Measurements from ENCODE around the gene CHMP1A.

The CHMP1A gene

GRCh38 chr16:89656435-89657121, 930 bp downstream of the CHMP1A start:
- H3K36me3 ChIP-seq (ENCODE audit: insufficient read depth, low read length): peaks cover 32% of the 10 kb centered on the region
- WGBS: 31% methylated on average over 32 of the region's 32 CpGs

GRCh38 chr16:89655062-89655643, 2.4 kb downstream of the CHMP1A start:
- H3K4me1 ChIP-seq (ENCODE audit: insufficient read depth, low read length): no peaks in the 10 kb centered on the region
- H3K27ac ChIP-seq (ENCODE audit: low read depth, low read length): no peak overlapping the region
- H3K4me3 ChIP-seq (ENCODE audit: low read length): no peak overlapping the region
- H3K36me3 ChIP-seq (ENCODE audit: insufficient read depth, low read length): peaks cover 18% of the 10 kb centered on the region
- H3K9me3 ChIP-seq (ENCODE audit: insufficient read depth, low read depth, low read length): no peaks in the 10 kb centered on the region
- 96% methylated on average over 10 of the region's 10 CpGs for WGBS
- H3K27me3 ChIP-seq (ENCODE audit: insufficient read depth, low read length): no peaks in the 10 kb centered on the region
- H3K9ac ChIP-seq (ENCODE audit: low read depth, low read length): no peak overlapping the region

More at GRCh38 chr16:89656435-89657121, 930 bp downstream of the CHMP1A start:
- Histone ChIP-seq H3K27ac (ENCODE audit: low read depth, low read length) (no peak overlapping the region), H3K4me1 (ENCODE audit: insufficient read depth, low read length) (no peaks in the 10 kb centered on the region), H3K4me3 (ENCODE audit: low read length) (peak overlapping the region; percentile 95), H3K9me3 (ENCODE audit: insufficient read depth, low read depth, low read length) (no peaks in the 10 kb centered on the region), H3K27me3 (ENCODE audit: insufficient read depth, low read length) (no peaks in the 10 kb centered on the region), H3K9ac (ENCODE audit: low read depth, low read length) (peak overlapping the region; percentile 89)

GRCh38 chr16:89653656-89654295, 3.7 kb downstream of the CHMP1A start:
- no peak overlapping the region for H3K9ac ChIP-seq (ENCODE audit: low read depth, low read length)
- 94% methylated on average over 10 of the region's 10 CpGs for WGBS
- no peak overlapping the region for H3K4me3 ChIP-seq (ENCODE audit: low read length)
- no peaks in the 10 kb centered on the region for H3K27me3 ChIP-seq (ENCODE audit: insufficient read depth, low read length)
- peaks cover 16% of the 10 kb centered on the region; the same call in 1 of the 2 replicates for H3K36me3 ChIP-seq (ENCODE audit: insufficient read depth, low read length)
- H3K4me1 ChIP-seq (ENCODE audit: insufficient read depth, low read length): no peaks in the 10 kb centered on the region
- no peaks in the 10 kb centered on the region for H3K9me3 ChIP-seq (ENCODE audit: insufficient read depth, low read depth, low read length)
- H3K27ac ChIP-seq (ENCODE audit: low read depth, low read length): no peak overlapping the region

- no peak overlapping the region for H3K4me3 ChIP-seq (ENCODE audit: low read length)
- no peaks in the 10 kb centered on the region for H3K9me3 ChIP-seq (ENCODE audit: insufficient read depth, low read depth, low read length)
- H3K27ac ChIP-seq (ENCODE audit: low read depth, low read length): no peak overlapping the region
- 95% methylated on average over 15 of the region's 15 CpGs for WGBS
- H3K27me3 ChIP-seq (ENCODE audit: insufficient read depth, low read length): no peaks in the 10 kb centered on the region
- no peaks in the 10 kb centered on the region for H3K4me1 ChIP-seq (ENCODE audit: insufficient read depth, low read length)
- H3K9ac ChIP-seq (ENCODE audit: low read depth, low read length): no peak overlapping the region
- H3K36me3 ChIP-seq (ENCODE audit: insufficient read depth, low read length): peaks cover 24% of the 10 kb centered on the region
These were observed 5.9 kb downstream of the CHMP1A start for GRCh38 chr16:89651584-89651983.

GRCh38 chr16:89646906-89647305, 10.6 kb downstream of the CHMP1A start:
- Histone ChIP-seq H3K9me3 (ENCODE audit: insufficient read depth, low read depth, low read length) (no peaks in the 10 kb centered on the region), H3K27me3 (ENCODE audit: insufficient read depth, low read length) (no peaks in the 10 kb centered on the region), H3K36me3 (ENCODE audit: insufficient read depth, low read length) (peaks cover 29% of the 10 kb centered on the region), H3K27ac (ENCODE audit: low read depth, low read length) (no peak overlapping the region), H3K9ac (ENCODE audit: low read depth, low read length) (no peak overlapping the region), H3K4me1 (ENCODE audit: insufficient read depth, low read length) (no peaks in the 10 kb centered on the region), H3K4me3 (ENCODE audit: low read length) (no peak overlapping the region)
- WGBS: 95% methylated on average over 12 of the region's 12 CpGs

GRCh38 chr16:89646270-89646669, 11.2 kb downstream of the CHMP1A start:
- Histone ChIP-seq H3K9ac (ENCODE audit: low read depth, low read length) (no peak overlapping the region), H3K27ac (ENCODE audit: low read depth, low read length) (no peak overlapping the region), H3K9me3 (ENCODE audit: insufficient read depth, low read depth, low read length) (no peaks in the 10 kb centered on the region), H3K36me3 (ENCODE audit: insufficient read depth, low read length) (peaks cover 27% of the 10 kb centered on the region), H3K4me3 (ENCODE audit: low read length) (no peak overlapping the region), H3K27me3 (ENCODE audit: insufficient read depth, low read length) (no peaks in the 10 kb centered on the region), H3K4me1 (ENCODE audit: insufficient read depth, low read length) (no peaks in the 10 kb centered on the region)
- WGBS: 96% methylated on average over 22 of the region's 22 CpGs

- Histone ChIP-seq H3K4me1 (ENCODE audit: insufficient read depth, low read length) (no peaks in the 10 kb centered on the region), H3K27ac (ENCODE audit: low read depth, low read length) (no peak overlapping the region), H3K9me3 (ENCODE audit: insufficient read depth, low read depth, low read length) (no peaks in the 10 kb centered on the region), H3K4me3 (ENCODE audit: low read length) (no peak overlapping the region), H3K36me3 (ENCODE audit: insufficient read depth, low read length) (peaks cover 27% of the 10 kb centered on the region), H3K9ac (ENCODE audit: low read depth, low read length) (no peak overlapping the region), H3K27me3 (ENCODE audit: insufficient read depth, low read length) (no peaks in the 10 kb centered on the region)
- WGBS: 93% methylated on average over 11 of the region's 11 CpGs
These were observed 12.4 kb downstream of the CHMP1A start for GRCh38 chr16:89645122-89645521.

GRCh38 chr16:89643769-89644300, 13.7 kb downstream of the CHMP1A start:
- no peaks in the 10 kb centered on the region for H3K4me1 ChIP-seq (ENCODE audit: insufficient read depth, low read length)
- H3K9me3 ChIP-seq (ENCODE audit: insufficient read depth, low read depth, low read length): no peaks in the 10 kb centered on the region
- no peak overlapping the region for H3K9ac ChIP-seq (ENCODE audit: low read depth, low read length)
- no peak overlapping the region for H3K27ac ChIP-seq (ENCODE audit: low read depth, low read length)
- 90% methylated on average over 14 of the region's 14 CpGs for WGBS
- H3K4me3 ChIP-seq (ENCODE audit: low read length): no peak overlapping the region
- no peaks in the 10 kb centered on the region for H3K27me3 ChIP-seq (ENCODE audit: insufficient read depth, low read length)
- H3K36me3 ChIP-seq (ENCODE audit: insufficient read depth, low read length): peaks cover 24% of the 10 kb centered on the region

- Histone ChIP-seq H3K9ac (ENCODE audit: low read depth, low read length) (no peak overlapping the region), H3K27ac (ENCODE audit: low read depth, low read length) (no peak overlapping the region), H3K4me3 (ENCODE audit: low read length) (no peak overlapping the region), H3K36me3 (ENCODE audit: insufficient read depth, low read length) (peaks cover 24% of the 10 kb centered on the region), H3K27me3 (ENCODE audit: insufficient read depth, low read length) (no peaks in the 10 kb centered on the region), H3K4me1 (ENCODE audit: insufficient read depth, low read length) (no peaks in the 10 kb centered on the region), H3K9me3 (ENCODE audit: insufficient read depth, low read depth, low read length) (no peaks in the 10 kb centered on the region)
- WGBS: 92% methylated on average over 13 of the region's 13 CpGs
These were observed 14.9 kb downstream of the CHMP1A start for GRCh38 chr16:89642574-89642973.

- Histone ChIP-seq H3K9ac (ENCODE audit: low read depth, low read length) (no peak overlapping the region), H3K27me3 (ENCODE audit: insufficient read depth, low read length) (no peaks in the 10 kb centered on the region), H3K4me3 (ENCODE audit: low read length) (no peak overlapping the region), H3K4me1 (ENCODE audit: insufficient read depth, low read length) (no peaks in the 10 kb centered on the region), H3K9me3 (ENCODE audit: insufficient read depth, low read depth, low read length) (no peaks in the 10 kb centered on the region), H3K27ac (ENCODE audit: low read depth, low read length) (no peak overlapping the region), H3K36me3 (ENCODE audit: insufficient read depth, low read length) (peaks cover 16% of the 10 kb centered on the region)
- 81% methylated on average over 13 of the region's 14 CpGs for WGBS
These were observed 15.9 kb downstream of the CHMP1A start for GRCh38 chr16:89641458-89642119.

- peaks cover 4% of the 10 kb centered on the region for H3K27me3 ChIP-seq (ENCODE audit: insufficient read depth, low read length)
- no peak overlapping the region for H3K9ac ChIP-seq (ENCODE audit: low read depth, low read length)
- H3K4me1 ChIP-seq (ENCODE audit: insufficient read depth, low read length): no peaks in the 10 kb centered on the region
- no peaks in the 10 kb centered on the region for H3K9me3 ChIP-seq (ENCODE audit: insufficient read depth, low read depth, low read length)
- no peak overlapping the region for H3K27ac ChIP-seq (ENCODE audit: low read depth, low read length)
- WGBS: 95% methylated on average over 6 of the region's 6 CpGs
- no peak overlapping the region for H3K4me3 ChIP-seq (ENCODE audit: low read length)
- H3K36me3 ChIP-seq (ENCODE audit: insufficient read depth, low read length): no peaks in the 10 kb centered on the region
These were observed 18.1 kb downstream of the CHMP1A start for GRCh38 chr16:89639385-89639784.
